ENCODE results near the gene CSMD2.

Gene CSMD2

DNA sequence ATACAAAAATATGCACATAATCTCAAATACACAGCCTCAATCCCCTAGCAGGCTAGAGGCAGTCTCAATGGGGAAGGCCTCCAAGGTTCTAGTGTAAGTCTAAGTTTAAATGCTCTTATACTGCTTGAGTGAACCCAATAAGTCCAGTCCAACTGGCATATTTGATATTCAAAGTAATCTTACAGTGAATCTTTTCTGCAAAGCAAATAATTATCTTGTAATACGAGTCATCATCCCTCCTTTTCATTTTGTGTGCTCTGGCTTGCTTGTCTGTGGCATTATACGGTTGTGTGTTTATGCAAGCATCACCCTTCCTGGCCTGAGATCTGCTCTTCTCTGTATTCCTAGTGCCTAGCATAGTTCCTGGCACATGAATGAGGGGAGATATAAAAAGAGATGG lies 468.1 kb downstream of the CSMD2 start:
- H3K27ac ChIP-seq (ENCODE audit: low read depth, low read length) = no peak overlapping the region
- no peaks in the 10 kb centered on the region for H3K27me3 ChIP-seq (ENCODE audit: insufficient read depth, low read length)
- H3K4me1 ChIP-seq (ENCODE audit: insufficient read depth, low read length) = no peaks in the 10 kb centered on the region
- peaks cover 16% of the 10 kb centered on the region; the same call in 1 of the 2 replicates for H3K36me3 ChIP-seq (ENCODE audit: insufficient read depth, low read length)
- 100% methylated on average over 2 of the region's 2 CpGs for WGBS
- H3K9me3 ChIP-seq (ENCODE audit: insufficient read depth, low read depth, low read length) = no peaks in the 10 kb centered on the region
- H3K4me3 ChIP-seq (ENCODE audit: low read length) = no peak overlapping the region
- H3K9ac ChIP-seq (ENCODE audit: low read depth, low read length) = no peak overlapping the region

DNA sequence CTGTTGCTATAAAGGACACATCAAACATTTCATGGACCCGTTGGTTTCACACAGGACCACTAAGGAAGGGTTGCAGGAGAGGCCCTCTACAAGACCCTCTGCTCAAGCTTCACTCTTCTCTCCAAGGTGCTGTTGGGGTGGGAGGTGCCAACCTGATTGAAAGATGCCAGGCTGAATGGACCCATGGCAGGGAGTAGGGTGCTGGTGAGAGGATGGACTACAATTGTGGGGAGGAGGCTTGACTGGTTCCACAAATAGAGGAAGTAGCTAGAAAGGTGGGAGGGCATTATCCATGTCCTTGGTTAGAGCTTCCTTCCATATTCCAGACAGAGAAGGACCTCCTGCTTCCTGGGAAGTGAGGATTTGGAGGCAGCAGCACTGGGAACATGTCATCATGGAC lies 468.7 kb downstream of the CSMD2 start:
- no peaks in the 10 kb centered on the region for H3K4me1 ChIP-seq (ENCODE audit: insufficient read depth, low read length)
- no peak overlapping the region for H3K27ac ChIP-seq (ENCODE audit: low read depth, low read length)
- H3K4me3 ChIP-seq (ENCODE audit: low read length) = no peak overlapping the region
- peaks cover 18% of the 10 kb centered on the region; the same call in 1 of the 2 replicates for H3K36me3 ChIP-seq (ENCODE audit: insufficient read depth, low read length)
- H3K9ac ChIP-seq (ENCODE audit: low read depth, low read length) = no peak overlapping the region
- H3K27me3 ChIP-seq (ENCODE audit: insufficient read depth, low read length) = no peaks in the 10 kb centered on the region
- H3K9me3 ChIP-seq (ENCODE audit: insufficient read depth, low read depth, low read length) = no peaks in the 10 kb centered on the region
- WGBS = 100% methylated on average over 1 of the region's 1 CpG

DNA sequence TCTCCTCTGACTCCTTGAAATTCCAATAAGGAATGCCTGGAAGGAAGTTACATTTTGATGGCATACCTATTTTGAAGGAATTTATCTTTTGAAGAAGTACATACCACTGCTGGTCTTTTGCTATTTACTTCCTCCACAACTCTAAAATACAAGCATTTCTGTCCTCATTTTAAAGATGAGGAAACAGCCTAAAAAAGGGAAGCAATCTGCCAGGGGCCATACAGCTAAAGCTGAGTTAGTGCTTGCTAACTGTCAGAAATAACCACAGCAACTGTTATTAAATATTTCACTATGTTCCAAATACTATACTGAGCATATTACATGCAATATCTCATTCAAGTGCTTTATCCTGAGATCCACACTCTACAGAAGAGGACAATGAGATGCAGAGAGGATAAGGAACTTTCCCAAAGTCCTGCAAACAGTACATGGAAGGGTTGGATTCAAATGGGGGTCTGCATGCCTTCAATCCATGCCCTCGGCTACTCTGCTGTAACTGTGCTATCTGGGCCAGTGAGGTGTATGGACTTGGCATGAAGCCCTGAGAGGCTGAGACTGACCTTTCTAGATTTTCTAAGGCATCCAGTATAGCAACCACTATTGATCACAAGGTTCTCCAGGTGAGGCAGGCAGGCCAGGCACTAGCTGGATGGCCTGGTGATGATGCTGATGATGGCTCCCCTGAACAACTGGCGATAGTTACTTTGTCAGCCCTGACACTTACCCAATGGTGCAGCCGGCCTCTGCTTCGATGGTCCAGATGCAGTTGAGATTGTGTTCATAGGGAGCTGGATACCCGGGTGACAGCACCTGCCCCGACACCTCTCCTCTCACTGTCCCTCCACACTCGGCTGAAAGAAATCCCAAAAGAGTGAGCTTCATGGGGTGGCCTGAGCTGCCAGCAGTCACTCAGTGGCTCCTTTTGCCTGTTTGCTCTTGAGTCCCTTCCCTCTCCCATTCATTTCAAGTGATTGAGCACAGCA lies 472.5 kb downstream of the CSMD2 start:
- H3K36me3 ChIP-seq (ENCODE audit: insufficient read depth, low read length) = peaks cover 10% of the 10 kb centered on the region; the same call in 1 of the 2 replicates
- no peaks in the 10 kb centered on the region for H3K27me3 ChIP-seq (ENCODE audit: insufficient read depth, low read length)
- no peak overlapping the region for H3K4me3 ChIP-seq (ENCODE audit: low read length)
- 93% methylated on average over 7 of the region's 7 CpGs for WGBS
- no peak overlapping the region for H3K9ac ChIP-seq (ENCODE audit: low read depth, low read length)
- no peak overlapping the region for H3K27ac ChIP-seq (ENCODE audit: low read depth, low read length)
- H3K4me1 ChIP-seq (ENCODE audit: insufficient read depth, low read length) = no peaks in the 10 kb centered on the region
- H3K9me3 ChIP-seq (ENCODE audit: insufficient read depth, low read depth, low read length) = no peaks in the 10 kb centered on the region

DNA sequence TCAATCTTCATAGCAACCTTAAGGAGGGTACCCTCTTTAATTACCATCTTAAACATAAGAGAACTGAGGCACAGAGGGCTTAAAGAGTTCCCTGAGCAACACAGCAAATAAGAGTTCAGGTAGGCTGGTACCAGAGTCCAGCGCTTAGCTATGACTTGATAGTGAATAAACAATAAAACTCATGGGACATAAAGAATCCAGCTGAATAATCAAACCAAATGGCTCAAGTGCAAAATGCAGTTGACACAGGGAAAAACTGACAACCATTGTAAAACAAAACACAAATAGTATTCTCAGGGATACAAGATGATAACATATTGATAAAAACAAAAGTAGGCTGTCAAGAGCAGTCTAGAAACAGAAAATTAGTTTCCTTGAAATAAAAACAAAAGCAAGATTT lies 478.0 kb downstream of the CSMD2 start:
- H3K27me3 ChIP-seq (ENCODE audit: insufficient read depth, low read length) = no peaks in the 10 kb centered on the region
- H3K27ac ChIP-seq (ENCODE audit: low read depth, low read length) = no peak overlapping the region
- WGBS = 86% methylated on average over 1 of the region's 1 CpG
- H3K9me3 ChIP-seq (ENCODE audit: insufficient read depth, low read depth, low read length) = no peaks in the 10 kb centered on the region
- no peak overlapping the region for H3K9ac ChIP-seq (ENCODE audit: low read depth, low read length)
- no peaks in the 10 kb centered on the region for H3K4me1 ChIP-seq (ENCODE audit: insufficient read depth, low read length)
- H3K36me3 ChIP-seq (ENCODE audit: insufficient read depth, low read length) = peaks cover 5% of the 10 kb centered on the region; the same call in 1 of the 2 replicates
- H3K4me3 ChIP-seq (ENCODE audit: low read length) = no peak overlapping the region

DNA sequence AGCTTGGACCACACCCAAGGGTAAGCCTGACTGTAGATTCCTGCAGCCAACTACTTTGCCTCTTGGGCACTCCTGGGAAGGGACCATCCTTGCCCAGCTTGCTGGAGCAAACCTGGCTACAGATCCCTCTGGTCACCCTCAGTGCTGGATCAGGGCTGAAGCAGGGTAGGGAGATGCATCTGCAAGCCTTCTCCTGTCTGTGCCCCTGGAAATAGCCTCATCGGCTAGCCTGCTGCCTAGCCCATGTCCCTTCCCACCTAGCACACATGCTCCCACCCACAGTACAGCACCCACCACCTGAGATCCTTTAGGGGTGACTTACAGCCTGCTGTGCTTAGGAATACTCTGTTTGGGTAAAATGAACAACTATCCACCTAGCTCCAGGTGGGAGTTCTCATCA lies 478.5 kb downstream of the CSMD2 start:
- Histone ChIP-seq H3K27me3 (ENCODE audit: insufficient read depth, low read length) (no peaks in the 10 kb centered on the region), H3K9ac (ENCODE audit: low read depth, low read length) (no peak overlapping the region), H3K4me1 (ENCODE audit: insufficient read depth, low read length) (no peaks in the 10 kb centered on the region), H3K27ac (ENCODE audit: low read depth, low read length) (no peak overlapping the region), H3K9me3 (ENCODE audit: insufficient read depth, low read depth, low read length) (no peaks in the 10 kb centered on the region), H3K4me3 (ENCODE audit: low read length) (no peak overlapping the region), H3K36me3 (ENCODE audit: insufficient read depth, low read length) (peaks cover 5% of the 10 kb centered on the region; the same call in 1 of the 2 replicates)
- WGBS = 88% methylated on average over 1 of the region's 1 CpG

DNA sequence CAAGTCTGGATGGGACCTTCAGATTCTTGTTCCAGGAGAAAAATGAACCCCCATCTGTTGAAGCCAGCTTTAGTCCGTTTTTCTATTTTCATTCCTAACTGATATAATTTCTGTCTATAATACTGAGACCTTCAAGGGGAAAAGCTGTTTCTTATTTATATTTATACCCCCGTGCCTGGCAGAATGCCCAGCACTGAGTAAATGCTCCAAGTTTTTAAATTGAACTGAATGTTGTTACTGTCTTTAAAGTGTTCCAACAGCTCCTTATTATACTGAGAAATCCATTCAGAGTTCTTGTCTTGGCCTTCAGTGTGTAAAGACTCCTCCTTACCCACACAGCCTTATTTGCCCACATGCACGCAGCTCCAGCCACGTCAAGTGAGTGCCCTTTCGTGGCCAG lies 479.8 kb downstream of the CSMD2 start:
- Histone ChIP-seq H3K27me3 (ENCODE audit: insufficient read depth, low read length) (no peaks in the 10 kb centered on the region), H3K27ac (ENCODE audit: low read depth, low read length) (no peak overlapping the region), H3K9ac (ENCODE audit: low read depth, low read length) (no peak overlapping the region), H3K4me3 (ENCODE audit: low read length) (no peak overlapping the region), H3K36me3 (ENCODE audit: insufficient read depth, low read length) (no peaks in the 10 kb centered on the region), H3K4me1 (ENCODE audit: insufficient read depth, low read length) (no peaks in the 10 kb centered on the region), H3K9me3 (ENCODE audit: insufficient read depth, low read depth, low read length) (no peaks in the 10 kb centered on the region)
- 96% methylated on average over 4 of the region's 5 CpGs for WGBS

DNA sequence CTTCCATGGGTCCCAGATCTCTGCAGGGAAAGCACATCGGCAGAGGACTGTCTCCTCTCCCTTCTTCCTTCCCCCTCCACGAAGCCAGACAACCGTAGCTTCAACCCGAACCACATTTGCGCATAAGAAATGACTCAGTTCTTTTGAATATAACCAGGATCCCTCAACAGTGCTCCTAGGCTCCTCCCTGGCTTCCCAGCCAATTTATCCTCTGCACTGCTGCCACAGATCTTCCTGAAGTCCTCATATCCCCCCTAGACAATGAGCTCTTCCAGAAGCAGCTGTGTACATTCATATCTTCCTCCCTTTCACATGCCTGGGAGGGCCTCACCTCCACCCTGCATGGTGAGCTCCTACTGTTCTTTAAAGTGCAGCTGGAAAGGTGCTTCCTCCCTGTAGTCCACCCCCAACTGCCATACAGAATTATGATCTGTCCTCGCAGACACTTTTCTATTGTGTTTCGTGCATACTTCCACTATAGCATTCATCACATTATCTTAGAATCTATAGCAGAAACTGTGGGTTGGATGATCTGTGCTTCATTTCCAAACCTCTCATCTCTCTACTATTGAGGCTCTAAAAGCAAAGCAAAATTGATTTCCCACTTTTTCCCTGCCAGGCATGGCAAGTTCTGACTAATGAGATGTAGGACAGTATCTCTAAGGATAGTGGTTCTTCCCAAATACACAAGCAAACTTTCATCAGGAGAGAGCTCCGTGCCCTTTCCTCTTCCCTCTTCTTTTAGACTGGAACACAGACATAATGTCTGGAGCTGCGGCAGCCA lies 480.4 kb downstream of the CSMD2 start:
- Histone ChIP-seq H3K4me3 (ENCODE audit: low read length) (no peak overlapping the region), H3K27me3 (ENCODE audit: insufficient read depth, low read length) (no peaks in the 10 kb centered on the region), H3K9ac (ENCODE audit: low read depth, low read length) (no peak overlapping the region), H3K9me3 (ENCODE audit: insufficient read depth, low read depth, low read length) (no peaks in the 10 kb centered on the region), H3K36me3 (ENCODE audit: insufficient read depth, low read length) (no peaks in the 10 kb centered on the region), H3K27ac (ENCODE audit: low read depth, low read length) (no peak overlapping the region), H3K4me1 (ENCODE audit: insufficient read depth, low read length) (no peaks in the 10 kb centered on the region)
- 80% methylated on average over 9 of the region's 9 CpGs for WGBS

DNA sequence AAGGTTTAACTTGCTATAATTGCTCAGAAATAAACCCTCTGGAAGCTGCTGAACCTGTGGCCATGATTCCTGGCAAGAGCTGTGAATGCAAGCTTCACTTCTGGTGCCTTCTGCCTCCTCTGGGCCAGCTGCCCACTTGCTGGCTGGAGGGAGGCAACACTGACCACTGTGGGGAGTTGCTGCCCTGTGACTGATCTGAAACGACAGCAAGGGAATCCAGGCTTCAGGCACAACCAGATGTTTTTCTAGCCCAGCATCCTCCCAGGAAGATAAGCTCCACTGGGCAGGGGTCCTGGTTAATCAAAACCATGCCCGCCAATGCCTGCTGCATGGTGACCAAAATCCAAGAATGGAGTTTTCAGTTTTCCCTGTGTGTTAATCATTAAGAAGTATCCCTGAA lies 481.1 kb downstream of the CSMD2 start:
- Histone ChIP-seq H3K27ac (ENCODE audit: low read depth, low read length) (no peak overlapping the region), H3K9me3 (ENCODE audit: insufficient read depth, low read depth, low read length) (no peaks in the 10 kb centered on the region), H3K4me3 (ENCODE audit: low read length) (no peak overlapping the region), H3K36me3 (ENCODE audit: insufficient read depth, low read length) (no peaks in the 10 kb centered on the region), H3K27me3 (ENCODE audit: insufficient read depth, low read length) (no peaks in the 10 kb centered on the region), H3K9ac (ENCODE audit: low read depth, low read length) (no peak overlapping the region), H3K4me1 (ENCODE audit: insufficient read depth, low read length) (no peaks in the 10 kb centered on the region)
- WGBS = 84% methylated on average over 2 of the region's 2 CpGs

DNA sequence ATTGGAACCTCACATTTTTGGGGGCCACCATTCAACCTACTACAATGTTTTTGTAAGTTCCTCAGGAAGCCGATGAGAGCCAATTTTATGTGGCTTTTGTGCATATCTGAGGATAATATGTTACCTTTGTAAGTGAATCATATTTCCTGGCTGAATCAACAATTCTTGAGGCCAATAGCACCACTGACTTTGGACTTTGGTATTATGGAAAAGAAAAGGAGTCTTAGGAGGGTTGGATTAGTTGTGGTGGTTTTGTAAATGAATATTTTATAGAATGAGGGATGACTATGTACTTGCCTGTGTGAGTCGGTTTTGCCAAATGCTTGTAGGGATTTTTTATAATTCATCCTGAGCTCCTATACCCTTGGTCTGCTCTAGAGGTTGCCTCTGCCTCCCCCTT lies 482.7 kb downstream of the CSMD2 start:
- 95% methylated on average over 2 of the region's 2 CpGs for WGBS
- H3K36me3 ChIP-seq (ENCODE audit: insufficient read depth, low read length) = no peaks in the 10 kb centered on the region
- H3K9me3 ChIP-seq (ENCODE audit: insufficient read depth, low read depth, low read length) = no peaks in the 10 kb centered on the region
- no peaks in the 10 kb centered on the region for H3K4me1 ChIP-seq (ENCODE audit: insufficient read depth, low read length)
- H3K27ac ChIP-seq (ENCODE audit: low read depth, low read length) = no peak overlapping the region
- no peak overlapping the region for H3K4me3 ChIP-seq (ENCODE audit: low read length)
- H3K9ac ChIP-seq (ENCODE audit: low read depth, low read length) = no peak overlapping the region
- H3K27me3 ChIP-seq (ENCODE audit: insufficient read depth, low read length) = no peaks in the 10 kb centered on the region

DNA sequence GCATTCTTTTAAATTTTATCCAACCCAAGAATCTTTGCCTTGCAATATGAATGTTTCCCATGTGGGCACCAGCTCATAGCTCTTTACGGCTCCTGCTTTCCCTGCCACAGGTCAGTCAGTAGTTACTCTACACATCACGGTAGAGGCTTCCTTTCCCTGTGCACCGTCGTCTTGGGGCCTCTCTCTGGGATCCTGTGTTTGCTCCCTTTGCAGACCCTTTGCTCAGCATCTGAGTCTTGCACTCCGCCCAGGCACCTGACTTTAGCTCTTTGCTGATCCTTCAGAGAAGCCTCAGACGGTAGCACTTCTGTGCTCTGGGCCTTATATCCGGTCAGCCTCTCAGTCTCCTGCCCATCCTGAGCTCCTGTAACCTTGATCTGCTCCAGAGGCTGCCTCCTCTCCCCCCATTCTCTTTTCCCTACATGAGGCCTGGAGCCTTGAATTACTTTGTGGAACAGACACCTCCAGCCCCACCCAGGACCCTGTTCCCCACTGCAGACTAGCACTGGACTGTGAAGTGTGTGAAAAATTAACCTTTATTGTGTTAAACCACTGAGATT lies 484.7 kb downstream of the CSMD2 start:
- 92% methylated on average over 7 of the region's 7 CpGs for WGBS
- Histone ChIP-seq H3K27ac (ENCODE audit: low read depth, low read length) (no peak overlapping the region), H3K9ac (ENCODE audit: low read depth, low read length) (no peak overlapping the region), H3K4me1 (ENCODE audit: insufficient read depth, low read length) (no peaks in the 10 kb centered on the region), H3K9me3 (ENCODE audit: insufficient read depth, low read depth, low read length) (no peaks in the 10 kb centered on the region), H3K36me3 (ENCODE audit: insufficient read depth, low read length) (no peaks in the 10 kb centered on the region), H3K27me3 (ENCODE audit: insufficient read depth, low read length) (no peaks in the 10 kb centered on the region), H3K4me3 (ENCODE audit: low read length) (no peak overlapping the region)

DNA sequence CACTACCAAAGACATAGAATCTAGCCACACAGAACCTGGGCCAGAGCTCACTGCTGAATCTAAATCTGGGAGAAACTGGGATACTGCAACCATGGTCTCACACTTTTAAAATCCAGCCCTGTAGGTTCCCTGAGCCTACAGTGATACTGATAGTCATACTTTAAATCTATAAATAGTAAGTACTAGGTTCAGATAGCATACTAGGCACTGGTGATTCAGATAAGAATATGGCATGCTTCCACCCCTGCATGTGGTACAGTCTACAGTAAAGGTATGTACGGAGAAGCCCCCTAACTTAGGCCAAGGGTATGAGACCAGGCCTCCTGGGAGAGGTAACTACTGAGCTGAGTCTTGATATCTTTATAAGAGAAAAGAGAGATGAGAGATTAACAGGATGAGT lies 494.5 kb downstream of the CSMD2 start:
- no peak overlapping the region for H3K9ac ChIP-seq (ENCODE audit: low read depth, low read length)
- 0 out of 2 replicates have a peak, but pooled peaks cover 2% of the 10 kb centered on the region for H3K36me3 ChIP-seq (ENCODE audit: insufficient read depth, low read length)
- WGBS = 87% methylated on average over 1 of the region's 1 CpG
- H3K4me3 ChIP-seq (ENCODE audit: low read length) = no peak overlapping the region
- no peaks in the 10 kb centered on the region for H3K4me1 ChIP-seq (ENCODE audit: insufficient read depth, low read length)
- H3K9me3 ChIP-seq (ENCODE audit: insufficient read depth, low read depth, low read length) = peaks cover 13% of the 10 kb centered on the region
- H3K27ac ChIP-seq (ENCODE audit: low read depth, low read length) = no peak overlapping the region
- no peaks in the 10 kb centered on the region for H3K27me3 ChIP-seq (ENCODE audit: insufficient read depth, low read length)

All from HUES64 (cell line).